ENCODE results near the gene SGK1.

GRCh38 chr6:134287859-134288537 is 29.9 kb downstream of the SGK1 start:
- TF ChIP-seq CTCF (optimal IDR thresholded peaks at IDR 0.05 in 1 of 3, IDR thresholded peaks at IDR 0.05 in 1 of 3, conservative IDR thresholded peaks at IDR 0.05 in 1 of 3; ENCODE audit: extremely low read depth in 1 of 3, insufficient read depth in 2 of 3, low read length in 3 of 3), result no peak
- no peak for TF ChIP-seq EZH2 (IDR thresholded peaks at IDR 0.05; ENCODE audit: low read length)

Data from keratinocyte (primary cell).